Natural killer cell (primary cell): ENCODE results near the gene CASD1. TPM values are rescaled to one million over a fixed set of nuclear protein-coding genes. Genes with fewer than 3 reads are reported as not detected.

Experiments
- ATAC-seq, 3 donors: fragments of 150-1000 bp in 2 of 3; fragments of 200-7000 bp in 1 of 3; cut with Tn5 transposase; 1 replicate in 1 of 3; 2 replicates in 2 of 3; pipeline ENCODE4 v1.10.0; 2021; ENCODE audit warnings: mild to moderate bottlenecking in 2 of 3, moderate library complexity in 2 of 3
- DNase-seq, 2 donors: peaks; one replicate each; pipeline versions ENCODE4 v3.0.0 to v3.0.0-alpha.2; 2013 to 2021; ENCODE audit warnings: mixed read lengths in 1 of 2
- H3K27ac ChIP-seq: one replicate; pipeline ENCODE4 v1.5.1; 2013; ENCODE audit warnings: mild to moderate bottlenecking, low read length
- H3K27me3 ChIP-seq: one replicate; pipeline ENCODE4 v1.6.1; 2013; ENCODE audit warnings: low read length; ENCODE audit not compliant: control insufficient read depth, insufficient read depth
- H3K36me3 ChIP-seq: one replicate; pipeline ENCODE4 v1.6.1; 2013; ENCODE audit warnings: low read length; ENCODE audit not compliant: control insufficient read depth, insufficient read depth
- H3K4me1 ChIP-seq: one replicate; pipeline ENCODE4 v1.6.1; 2013; ENCODE audit warnings: low read length; ENCODE audit not compliant: control insufficient read depth, insufficient read depth
- H3K4me3 ChIP-seq: one replicate; pipeline ENCODE4 v1.5.1; 2013; ENCODE audit warnings: low read length
- H3K9me3 ChIP-seq: one replicate; pipeline ENCODE4 v1.6.1; 2013; ENCODE audit warnings: low read length; ENCODE audit not compliant: control insufficient read depth, insufficient read depth
- H3K27ac Mint-ChIP-seq, 2 donors: one replicate each; pipeline ENCODE4 v1.8.0; 2022; ENCODE audit warnings: mild to moderate bottlenecking in 2 of 2, mixed read lengths in 2 of 2, moderate library complexity in 1 of 2
- H3K27me3 Mint-ChIP-seq, 2 donors: one replicate each; pipeline ENCODE4 v1.8.0; 2022; ENCODE audit warnings: low read depth in 2 of 2, mixed read lengths in 2 of 2
- H3K36me3 Mint-ChIP-seq: one replicate; pipeline ENCODE4 v1.8.0; 2022; ENCODE audit warnings: mixed read lengths
- H3K4me1 Mint-ChIP-seq, 2 donors: one replicate each; pipeline ENCODE4 v1.8.0; 2022; ENCODE audit warnings: mixed read lengths in 2 of 2
- H3K4me3 Mint-ChIP-seq: one replicate; pipeline ENCODE4 v1.8.0; 2022; ENCODE audit warnings: mild to moderate bottlenecking, moderate library complexity, mixed read lengths
- H3K9me3 Mint-ChIP-seq, 2 donors: one replicate each; pipeline ENCODE4 v1.8.0; 2022; ENCODE audit warnings: mixed read lengths in 2 of 2
- WGBS: methylation state at CpG from one replicate; pipeline ENCODE4 v1.1.7; 2013; ENCODE audit warnings: missing lambda C conversion rate; ENCODE audit not compliant: insufficient coverage; 5-methylcytosine and 5-hydroxymethylcytosine counted together
- intact Hi-C: fragments of 100-400 bp; cut with micrococcal nuclease; formaldehyde crosslinking; loops from one replicate; pipeline ENCODE4 v1.14.2; 2022
- total RNA-seq, 4 donors: library from RNA; stranded (reverse); fragments of 120-200 nt in 1 of 4; gene quantifications; one replicate each; pipeline versions ENCODE4 v1.2.3 to v1.2.4, GENCODE V29; 2013 to 2022
- TF ChIP-seq, protein P1 (sequence below): fragments of 200-600 bp; IDR thresholded peaks from one replicate; pipeline ENCODE4 v1.8.0; 2022; ENCODE audit warnings: antibody characterized with exemption

CASD1 gene
- total RNA-seq, 3 donors from 2014 or later (not counting 1 experiment from before 2014, with no cell fraction given) = 23.7 to 32.1 (median 26.0) TPM

DNA sequence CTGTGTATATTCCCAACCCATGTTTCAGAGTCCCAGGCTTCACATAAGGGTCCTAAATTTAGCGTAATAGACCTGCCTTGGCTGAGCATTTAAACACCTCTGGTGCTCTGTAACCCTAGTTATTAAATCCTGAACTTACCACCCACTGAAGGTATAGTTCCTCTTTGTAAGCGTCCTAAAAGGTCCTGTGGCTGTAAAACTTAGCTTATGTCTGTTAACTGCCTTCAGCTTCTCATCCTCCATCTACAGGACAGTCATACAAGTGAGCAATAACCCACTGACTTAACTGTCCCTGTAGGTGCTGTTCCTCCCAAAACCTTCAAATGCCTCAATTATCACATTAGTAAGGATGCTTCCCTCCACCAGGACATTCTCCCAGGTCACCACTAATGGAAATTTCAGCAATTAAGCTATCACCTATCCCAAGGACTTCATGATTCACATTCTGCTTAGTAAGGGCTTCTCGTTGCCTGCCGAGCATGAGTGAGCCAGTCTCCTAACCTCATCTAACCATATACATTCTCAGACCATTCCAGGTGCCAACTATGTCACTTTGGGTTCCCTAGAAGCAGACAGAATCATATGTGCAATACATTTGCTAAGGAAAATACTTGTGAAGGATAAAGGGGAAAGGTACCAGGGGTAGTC lies 55.8 kb downstream of the CASD1 start:
- Mint-ChIP-seq H3K9me3 (peaks cover 0 to 2% of the 10 kb centered on the region in 2 donors), H3K27me3 (no peaks in the 10 kb centered on the region), H3K4me1 (no peaks in the 10 kb centered on the region), H3K27ac (no peak overlapping the region), H3K4me3 (no peak overlapping the region), H3K36me3 (no peaks in the 10 kb centered on the region)
- intact Hi-C loops = no loop called here
- TF ChIP-seq, protein P1, sequence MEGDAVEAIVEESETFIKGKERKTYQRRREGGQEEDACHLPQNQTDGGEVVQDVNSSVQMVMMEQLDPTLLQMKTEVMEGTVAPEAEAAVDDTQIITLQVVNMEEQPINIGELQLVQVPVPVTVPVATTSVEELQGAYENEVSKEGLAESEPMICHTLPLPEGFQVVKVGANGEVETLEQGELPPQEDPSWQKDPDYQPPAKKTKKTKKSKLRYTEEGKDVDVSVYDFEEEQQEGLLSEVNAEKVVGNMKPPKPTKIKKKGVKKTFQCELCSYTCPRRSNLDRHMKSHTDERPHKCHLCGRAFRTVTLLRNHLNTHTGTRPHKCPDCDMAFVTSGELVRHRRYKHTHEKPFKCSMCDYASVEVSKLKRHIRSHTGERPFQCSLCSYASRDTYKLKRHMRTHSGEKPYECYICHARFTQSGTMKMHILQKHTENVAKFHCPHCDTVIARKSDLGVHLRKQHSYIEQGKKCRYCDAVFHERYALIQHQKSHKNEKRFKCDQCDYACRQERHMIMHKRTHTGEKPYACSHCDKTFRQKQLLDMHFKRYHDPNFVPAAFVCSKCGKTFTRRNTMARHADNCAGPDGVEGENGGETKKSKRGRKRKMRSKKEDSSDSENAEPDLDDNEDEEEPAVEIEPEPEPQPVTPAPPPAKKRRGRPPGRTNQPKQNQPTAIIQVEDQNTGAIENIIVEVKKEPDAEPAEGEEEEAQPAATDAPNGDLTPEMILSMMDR = no peak
- ATAC-seq (no peak), DNase-seq (no peak)
- Histone ChIP-seq H3K4me1 (no peaks in the 10 kb centered on the region), H3K9me3 (no peaks in the 10 kb centered on the region), H3K4me3 (no peak overlapping the region), H3K36me3 (peaks cover 3% of the 10 kb centered on the region), H3K27ac (no peak overlapping the region), H3K27me3 (no peaks in the 10 kb centered on the region)
- WGBS = 93% methylated on average over 4 of the region's 4 CpGs

- no peaks in the 10 kb centered on the region for H3K36me3 Mint-ChIP-seq
Observed at GRCh38 chr7:94567396-94567795, 57.8 kb downstream of the CASD1 start.

GRCh38 chr7:94571816-94572215 lies 62.2 kb downstream of the CASD1 start:
- peaks cover 31% of the 10 kb centered on the region for H3K36me3 Mint-ChIP-seq
- Histone ChIP-seq H3K4me3 (no peak overlapping the region), H3K27me3 (no peaks in the 10 kb centered on the region), H3K9me3 (no peaks in the 10 kb centered on the region), H3K36me3 (peaks cover 11% of the 10 kb centered on the region), H3K27ac (no peak overlapping the region), H3K4me1 (no peaks in the 10 kb centered on the region)
- no peaks in the 10 kb centered on the region for H3K27me3 Mint-ChIP-seq
- H3K4me1 Mint-ChIP-seq = no peaks in the 10 kb centered on the region
- H3K9me3 Mint-ChIP-seq = peaks cover 9 to 12% of the 10 kb centered on the region in 2 donors
- no peak overlapping the region for H3K4me3 Mint-ChIP-seq
- DNase-seq = no peak
- no peak overlapping the region for H3K27ac Mint-ChIP-seq
- intact Hi-C loops = no loop called here
- TF ChIP-seq, protein P1 = no peak
- no peak for ATAC-seq

More at GRCh38 chr7:94567396-94567795, 57.8 kb downstream of the CASD1 start:
- no peak overlapping the region for H3K4me3 Mint-ChIP-seq
- ATAC-seq = no peak
- TF ChIP-seq, protein P1 = no peak
- intact Hi-C loops = no loop called here
- H3K9me3 Mint-ChIP-seq = peaks cover 0 to 2% of the 10 kb centered on the region in 2 donors
- no peaks in the 10 kb centered on the region for H3K4me1 Mint-ChIP-seq
- no peaks in the 10 kb centered on the region for H3K27me3 Mint-ChIP-seq
- Histone ChIP-seq H3K27ac (no peak overlapping the region), H3K36me3 (peaks cover 2% of the 10 kb centered on the region), H3K27me3 (no peaks in the 10 kb centered on the region), H3K9me3 (no peaks in the 10 kb centered on the region), H3K4me1 (no peaks in the 10 kb centered on the region), H3K4me3 (no peak overlapping the region)
- peak overlapping the region in 1 of 2 donors; percentile 1 for H3K27ac Mint-ChIP-seq
- DNase-seq = no peak

DNA sequence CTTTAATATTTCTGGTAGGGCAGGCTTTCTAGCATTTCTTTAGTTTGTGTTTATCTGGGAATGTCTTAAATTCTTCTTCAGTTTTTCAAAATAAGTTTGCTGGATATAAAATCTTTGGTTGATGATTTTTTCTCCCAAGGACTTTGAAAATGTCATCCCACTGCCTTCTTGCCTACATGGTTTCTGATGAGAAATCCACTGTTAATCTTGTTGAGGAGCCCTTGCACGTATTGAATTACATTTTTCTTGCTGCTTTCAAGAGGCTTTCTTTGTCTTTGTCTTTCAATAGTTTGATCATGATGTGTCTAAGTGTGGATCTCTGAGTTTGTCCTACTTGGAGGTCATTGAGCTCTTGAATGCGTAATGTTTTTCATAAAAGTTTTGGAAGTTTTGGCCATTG lies 66.0 kb downstream of the CASD1 start:
- H3K27ac Mint-ChIP-seq = no peak overlapping the region
- peaks cover 7 to 12% of the 10 kb centered on the region in 2 donors for H3K9me3 Mint-ChIP-seq
- no peak overlapping the region for H3K4me3 Mint-ChIP-seq
- WGBS = 79% methylated on average over 1 of the region's 2 CpGs
- TF ChIP-seq, protein P1 = no peak
- peaks cover 59% of the 10 kb centered on the region for H3K36me3 Mint-ChIP-seq
- Histone ChIP-seq H3K36me3 (peaks cover 9% of the 10 kb centered on the region), H3K27ac (no peak overlapping the region), H3K4me3 (no peak overlapping the region), H3K27me3 (no peaks in the 10 kb centered on the region), H3K9me3 (no peaks in the 10 kb centered on the region), H3K4me1 (no peaks in the 10 kb centered on the region)
- no peak for ATAC-seq
- peaks cover 8 to 9% of the 10 kb centered on the region in 2 donors for H3K4me1 Mint-ChIP-seq
- H3K27me3 Mint-ChIP-seq = no peaks in the 10 kb centered on the region
- intact Hi-C loops = no loop called here
- DNase-seq = no peak
